CD4-positive, alpha-beta T cell treated with Interleukin-21 for 1 hour (primary cell): ENCODE results near the gene ZFYVE1.

Experiments
- DNase-seq: peaks from one replicate; pipeline ENCODE4 v3.0.0-alpha.2; 2020

The ZFYVE1 gene

DNA sequence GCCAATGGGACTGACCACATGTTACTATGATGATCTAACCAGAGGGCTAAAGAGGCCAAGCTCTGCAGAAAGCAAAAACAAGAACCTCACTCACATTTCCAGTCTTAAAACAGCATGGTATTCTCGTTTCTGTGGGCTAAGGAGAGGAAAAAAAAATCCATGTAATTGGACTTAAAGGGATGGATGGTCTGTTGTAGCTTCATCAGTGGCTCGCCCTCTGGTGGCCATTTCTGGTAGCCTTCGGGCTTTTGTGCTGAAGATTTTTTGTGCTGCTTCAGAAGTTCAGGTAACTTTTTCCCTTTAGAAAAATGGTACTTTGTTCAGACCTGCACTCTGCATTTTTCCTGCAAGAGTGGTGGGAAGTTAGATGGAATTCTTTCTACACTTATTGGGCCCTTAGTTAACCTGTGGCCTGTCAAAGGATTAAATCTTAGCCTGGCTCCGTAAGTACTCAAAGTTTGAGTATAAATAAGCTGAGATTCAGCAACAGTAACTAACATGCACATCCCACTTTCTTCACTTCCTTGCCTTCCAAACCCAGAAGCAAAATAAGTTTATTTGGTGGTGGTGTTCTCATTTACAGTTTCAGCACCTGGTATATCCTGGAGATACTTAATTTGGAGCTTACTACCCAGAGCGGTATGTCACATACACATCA, 78.3 kb downstream of the ZFYVE1 start:
- peak; percentile 48 for DNase-seq

GRCh38 chr14:72947366-72948160, 79.3 kb downstream of the ZFYVE1 start:
- no peak for DNase-seq

GRCh38 chr14:72946491-72946890, 80.4 kb downstream of the ZFYVE1 start:
- DNase-seq: no peak

- DNase-seq: no peak
Measured at GRCh38 chr14:72945356-72946027, 81.4 kb downstream of the ZFYVE1 start.

DNA sequence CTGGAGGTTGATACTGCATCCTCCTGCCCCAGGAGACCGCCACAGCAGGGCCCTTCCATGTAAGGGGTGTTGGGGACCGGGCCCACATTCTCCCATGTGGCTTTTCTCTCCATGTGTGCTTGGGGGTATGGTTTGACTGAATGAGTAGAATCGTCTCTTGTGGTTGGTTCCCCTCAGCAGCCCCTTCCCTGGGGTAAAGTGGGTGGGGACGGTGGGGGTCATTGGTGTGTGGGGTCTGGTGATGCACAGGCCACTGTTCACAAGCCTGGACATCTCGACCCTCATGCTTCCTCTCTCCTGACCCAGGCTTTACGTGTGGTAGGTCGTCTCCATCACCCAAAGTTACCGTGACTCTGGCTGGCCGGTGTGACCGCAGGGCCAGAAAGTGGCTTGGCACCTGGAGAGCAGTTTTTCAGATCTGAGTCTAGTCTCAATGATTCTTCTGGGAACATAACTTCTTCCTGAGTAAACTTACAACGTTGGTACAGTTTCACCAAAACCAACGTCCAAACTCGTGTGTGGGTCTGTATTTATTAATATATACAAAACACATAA, 83.0 kb downstream of the ZFYVE1 start:
- no peak for DNase-seq

GRCh38 chr14:72942934-72943333, 84.0 kb downstream of the ZFYVE1 start:
- no peak for DNase-seq

DNA sequence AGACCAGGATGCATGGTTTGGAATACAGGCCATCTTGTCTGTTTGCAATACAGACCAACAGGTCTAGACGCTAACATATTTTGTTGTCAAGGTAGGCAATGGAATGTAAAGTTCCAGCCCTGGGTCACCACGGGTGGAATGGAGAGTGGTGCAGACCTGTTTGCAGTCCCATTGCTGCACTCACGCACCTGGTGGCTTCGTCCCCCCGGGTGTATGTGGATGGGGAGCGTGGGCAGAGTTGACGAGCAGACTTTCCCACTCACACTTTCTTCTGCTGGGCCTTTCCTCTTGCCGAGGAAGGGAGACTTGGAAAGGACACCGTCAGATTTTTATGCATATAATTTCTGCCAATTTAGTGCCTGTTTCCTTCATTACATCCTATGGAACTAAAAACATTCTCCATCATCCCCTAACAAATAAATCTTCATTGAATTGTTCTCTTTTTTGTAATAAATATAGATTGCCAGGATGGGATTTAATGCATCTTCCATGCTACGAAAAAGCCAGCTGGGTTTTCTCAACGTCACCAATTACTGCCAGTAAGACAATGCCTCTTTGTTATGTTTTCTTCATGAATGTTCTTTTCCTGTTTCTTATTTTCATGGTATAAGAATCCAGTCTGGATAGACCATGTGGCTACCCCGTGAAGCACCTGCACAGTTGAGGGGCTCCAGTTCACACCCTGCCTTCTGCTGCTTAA, 85.5 kb downstream of the ZFYVE1 start:
- no peak for DNase-seq

DNA sequence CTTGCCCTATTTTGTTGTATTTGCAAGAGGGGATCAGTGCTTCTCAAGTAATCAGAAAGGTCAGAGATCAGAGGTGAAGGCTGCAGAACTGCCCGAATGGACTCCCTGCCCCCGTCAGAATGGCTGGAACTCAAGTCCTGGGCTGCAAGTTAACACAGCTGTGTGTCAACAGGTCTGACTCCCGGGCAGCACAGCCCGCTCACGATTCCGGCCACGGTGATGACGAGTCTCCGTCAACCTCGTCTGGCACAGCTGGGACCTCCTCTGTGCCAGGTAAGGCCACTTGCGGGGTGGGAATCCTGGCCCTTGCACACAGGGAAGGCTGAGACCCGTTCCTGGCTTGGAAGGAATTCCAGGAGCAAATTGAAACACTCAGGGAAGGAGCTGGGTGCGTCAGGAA, 87.3 kb downstream of the ZFYVE1 start:
- DNase-seq: no peak

DNA sequence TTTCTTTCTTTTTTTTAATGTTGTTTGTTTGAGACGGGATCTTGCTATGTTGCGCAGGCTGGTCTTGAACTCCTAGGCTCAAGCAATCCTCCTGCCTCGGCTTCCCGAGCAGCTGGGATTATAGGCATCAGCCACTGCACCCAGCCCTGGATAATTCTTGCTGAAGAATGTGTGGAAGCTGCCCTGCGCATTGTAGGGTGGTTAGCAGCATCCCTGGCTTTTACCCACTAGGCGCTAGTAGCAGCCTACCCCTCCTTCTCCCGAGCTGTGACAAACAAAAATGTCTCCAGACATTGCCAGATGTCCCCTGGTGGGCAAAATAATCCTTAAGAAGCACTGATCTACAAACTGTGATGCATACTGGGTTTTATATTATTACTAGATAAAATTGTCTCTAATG, 94.0 kb downstream of the ZFYVE1 start:
- no peak for DNase-seq

DNA sequence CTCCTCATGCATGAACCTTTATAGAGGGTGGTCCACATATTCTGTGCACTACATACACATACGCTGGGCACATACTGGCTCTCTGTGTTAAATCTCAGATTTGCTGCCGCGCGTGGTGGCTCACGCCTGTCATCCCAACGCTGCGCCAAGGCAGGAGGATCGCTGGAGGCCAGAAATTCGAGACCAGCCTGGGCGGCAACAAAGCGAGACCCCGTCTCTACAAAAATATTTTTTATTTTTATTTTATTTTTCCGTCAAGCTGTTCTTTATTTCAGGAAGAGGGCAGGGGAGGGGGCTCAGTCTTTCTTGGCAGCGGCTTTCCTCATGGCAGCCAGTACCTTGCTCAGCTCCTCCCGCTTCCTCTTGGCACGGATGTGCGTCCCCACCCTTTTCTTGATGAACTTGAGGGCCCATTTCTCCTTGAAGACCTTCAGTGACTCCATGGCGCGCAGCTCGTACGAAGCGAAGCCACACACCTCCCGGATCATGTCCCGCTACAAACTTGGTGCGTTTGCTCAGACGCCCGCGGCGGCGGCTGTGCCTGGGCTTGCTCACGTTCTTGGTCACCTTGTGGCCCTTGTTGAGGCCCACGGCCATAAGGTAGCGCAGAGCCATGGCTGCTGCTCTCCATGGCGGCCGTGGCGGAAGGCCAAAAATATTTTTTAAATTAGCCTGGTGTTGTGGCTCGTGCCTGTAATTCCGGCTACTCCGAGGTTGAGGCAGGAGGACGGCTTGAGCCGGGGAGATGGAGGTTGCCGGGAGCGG, 97.4 kb downstream of the ZFYVE1 start:
- DNase-seq: no peak

GRCh38 chr14:72928872-72929271, 98.0 kb downstream of the ZFYVE1 start:
- DNase-seq: no peak

DNA sequence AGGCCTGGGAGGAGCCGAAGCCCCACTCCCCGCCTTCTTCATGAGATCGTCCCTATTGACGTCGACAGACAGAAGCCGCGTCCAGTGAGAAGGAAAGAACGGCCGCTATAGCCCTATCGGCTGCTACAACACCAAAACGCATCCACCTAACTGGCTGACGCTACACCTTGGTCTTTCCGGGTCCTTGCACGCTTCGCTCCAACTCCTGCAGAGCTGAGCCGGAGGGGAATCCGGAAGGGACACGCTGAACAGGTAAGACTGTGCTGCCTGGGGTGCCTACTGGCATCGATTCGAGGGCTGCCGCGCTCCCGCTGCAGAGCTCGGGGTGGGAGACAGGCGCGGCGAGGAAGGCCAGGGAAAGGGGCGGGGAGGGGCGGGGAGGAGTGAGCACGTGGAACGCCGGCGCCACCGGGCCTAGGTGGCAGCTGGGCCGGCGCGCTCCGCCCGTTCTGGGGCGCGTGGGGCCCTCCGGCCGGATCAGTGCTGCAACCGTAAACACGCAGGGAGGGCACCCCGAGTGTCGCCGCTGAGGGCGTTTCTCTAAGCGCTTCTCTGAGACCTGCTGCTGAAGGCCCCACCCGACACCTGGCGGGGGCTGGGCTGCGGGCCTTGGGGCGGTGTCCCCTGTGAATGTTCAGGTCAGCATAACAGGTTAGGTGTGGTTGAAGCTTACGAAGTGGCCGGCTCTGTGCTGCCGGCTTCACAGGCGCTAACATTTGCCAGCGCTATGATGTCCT, 100.4 kb downstream of the ZFYVE1 start, which contains the start of gene DCAF4:
Gene DCAF4 (plus strand): TSS at position 173 of the 737 bp plus-strand sequence. CDS start 11,515 bp downstream, outside the sequence.
- peak; percentile 96 for DNase-seq

GRCh38 chr14:72925815-72926291, 101.1 kb downstream of the ZFYVE1 start:
- no peak for DNase-seq

DNA sequence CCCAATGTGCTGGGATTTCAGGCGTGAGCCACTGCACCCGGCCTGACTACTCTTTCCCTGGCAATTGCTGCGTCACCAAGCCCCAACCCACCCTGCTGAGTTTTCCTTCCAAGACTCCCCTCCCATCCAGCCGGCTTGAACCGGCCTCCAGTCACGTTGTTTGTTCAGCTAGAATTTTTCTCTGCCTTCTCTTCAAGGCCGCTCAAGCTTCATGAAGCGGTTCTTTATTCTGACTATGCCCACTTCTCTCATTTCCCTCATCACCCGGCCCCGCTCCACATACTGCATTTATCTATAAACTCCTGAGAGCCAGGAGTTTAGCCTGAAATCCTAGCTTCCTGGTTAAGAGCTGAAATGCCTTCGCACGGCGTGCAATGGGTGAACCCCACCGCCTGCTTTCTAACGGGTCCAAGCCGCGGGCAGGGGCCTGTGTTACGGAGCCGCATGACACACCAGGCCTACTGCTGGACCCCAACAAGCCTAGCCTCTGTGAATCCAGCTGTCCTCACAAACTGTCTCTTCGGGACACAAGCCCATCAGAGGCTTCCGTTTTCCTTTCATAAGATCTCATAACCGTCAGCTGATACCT, 101.6 kb downstream of the ZFYVE1 start:
- DNase-seq: no peak

- DNase-seq: no peak
Measured at GRCh38 chr14:72924337-72924736, 102.6 kb downstream of the ZFYVE1 start.

GRCh38 chr14:72921396-72921795, 105.5 kb downstream of the ZFYVE1 start:
- DNase-seq: no peak

- DNase-seq: no peak
Measured at GRCh38 chr14:72920008-72920407, 106.9 kb downstream of the ZFYVE1 start.
